Tibial nerve (tissue), 3 donors: ENCODE data around the gene PLCB4.

Source experiments
- POLR2A ChIP-seq, 2 donors: fragments of 450-650 bp; IDR thresholded peaks; one replicate each; pipeline ENCODE4 v1.6.1; 2017; ENCODE audit warnings: antibody characterized with exemption in 2 of 2, mild to moderate bottlenecking in 2 of 2, moderate library complexity in 2 of 2
- TF ChIP-seq, protein P1 (sequence below), 5 experiments: fragments of 200-600 bp in 3 of 5; fragments of 450-650 bp in 2 of 5; sonication (generic) in 3 of 5; IDR thresholded peaks; one replicate each; pipeline ENCODE4 v1.5.1; 2016 to 2019; ENCODE audit warnings: antibody characterized with exemption in 5 of 5, mild to moderate bottlenecking in 3 of 5, moderate library complexity in 2 of 5

DNA sequence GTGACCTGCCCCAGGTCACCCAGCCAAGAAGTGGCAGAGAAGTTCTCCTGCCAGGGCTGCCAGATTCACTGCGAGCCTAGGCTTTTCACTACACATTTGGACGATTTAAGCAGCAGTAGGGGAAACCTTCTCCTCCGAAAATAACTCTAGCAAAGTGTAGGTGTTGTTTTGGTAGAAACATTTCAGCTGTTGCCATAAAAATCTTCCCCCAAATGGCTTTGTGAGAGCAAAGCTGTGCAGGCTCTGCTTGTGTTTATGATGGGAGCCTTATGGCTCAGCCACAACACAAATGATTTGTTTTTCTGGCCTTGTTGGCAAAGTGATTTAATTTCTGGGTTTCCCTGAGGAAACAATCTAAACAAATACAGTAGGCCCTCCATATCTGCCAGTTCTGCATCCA, 81.8 kb downstream of the PLCB4 start:
- TF ChIP-seq, protein P1, sequence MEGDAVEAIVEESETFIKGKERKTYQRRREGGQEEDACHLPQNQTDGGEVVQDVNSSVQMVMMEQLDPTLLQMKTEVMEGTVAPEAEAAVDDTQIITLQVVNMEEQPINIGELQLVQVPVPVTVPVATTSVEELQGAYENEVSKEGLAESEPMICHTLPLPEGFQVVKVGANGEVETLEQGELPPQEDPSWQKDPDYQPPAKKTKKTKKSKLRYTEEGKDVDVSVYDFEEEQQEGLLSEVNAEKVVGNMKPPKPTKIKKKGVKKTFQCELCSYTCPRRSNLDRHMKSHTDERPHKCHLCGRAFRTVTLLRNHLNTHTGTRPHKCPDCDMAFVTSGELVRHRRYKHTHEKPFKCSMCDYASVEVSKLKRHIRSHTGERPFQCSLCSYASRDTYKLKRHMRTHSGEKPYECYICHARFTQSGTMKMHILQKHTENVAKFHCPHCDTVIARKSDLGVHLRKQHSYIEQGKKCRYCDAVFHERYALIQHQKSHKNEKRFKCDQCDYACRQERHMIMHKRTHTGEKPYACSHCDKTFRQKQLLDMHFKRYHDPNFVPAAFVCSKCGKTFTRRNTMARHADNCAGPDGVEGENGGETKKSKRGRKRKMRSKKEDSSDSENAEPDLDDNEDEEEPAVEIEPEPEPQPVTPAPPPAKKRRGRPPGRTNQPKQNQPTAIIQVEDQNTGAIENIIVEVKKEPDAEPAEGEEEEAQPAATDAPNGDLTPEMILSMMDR (IDR thresholded peaks at IDR 0.05) = no peak
- no peak for TF ChIP-seq POLR2A (IDR thresholded peaks at IDR 0.05)
